Right atrium auricular region (tissue), 2 donors: ENCODE measurements around the gene PPM1H. TPM values are rescaled to one million over a fixed set of nuclear protein-coding genes. Genes with fewer than 3 reads are reported as not detected.

Experiments
- DNase-seq: peaks from one replicate; pipeline ENCODE4 v3.0.0-alpha.2; 2019; ENCODE audit warnings: low spot score
- H3K27ac ChIP-seq, 2 donors: fragments of 200-600 bp; sonication (generic); 1 replicate in 1 of 2; 2 replicates in 1 of 2; pipeline ENCODE4 v1.5.1; 2016 to 2019
- H3K27me3 ChIP-seq, 2 donors: fragments of 200-600 bp; sonication (generic); one replicate each; pipeline versions ENCODE4 v1.5.1 to v1.6.0; 2017 to 2019
- H3K36me3 ChIP-seq: fragments of 200-600 bp; sonication (generic); one replicate; pipeline ENCODE4 v1.5.1; 2016
- H3K4me1 ChIP-seq, 2 donors: fragments of 200-600 bp; sonication (generic); one replicate each; pipeline versions ENCODE4 v1.5.1 to v1.6.0; 2017 to 2019
- H3K4me3 ChIP-seq, 2 donors: fragments of 200-600 bp; sonication (generic); 1 replicate in 1 of 2; 2 replicates in 1 of 2; pipeline ENCODE4 v1.5.1; 2017 to 2019; ENCODE audit warnings: mild to moderate bottlenecking in 1 of 2, moderate library complexity in 1 of 2
- H3K9me3 ChIP-seq, 2 donors: fragments of 200-600 bp; sonication (generic); one replicate each; pipeline ENCODE4 v1.5.1; 2019
- CTCF ChIP-seq, 2 donors: fragments of 200-600 bp; sonication (generic); IDR thresholded peaks; one replicate each; pipeline ENCODE4 v1.5.1; 2019; ENCODE audit warnings: antibody characterized with exemption in 2 of 2
- total RNA-seq, 2 donors: library from RNA; depleted of rRNA; stranded (reverse); fragments of >200 nt; gene quantifications; one replicate each; pipeline ENCODE4 v1.1.0, GENCODE V29; 2016

Gene PPM1H
- total RNA-seq, 2 donors from 2014 or later = 3.1 to 5.0 TPM

- Histone ChIP-seq H3K27ac (peak overlapping the region; percentile 4 to 100), H3K36me3 (no peaks in the 10 kb centered on the region), H3K4me1 (peaks cover 0 to 19% of the 10 kb centered on the region in 2 donors), H3K27me3 (no peaks in the 10 kb centered on the region), H3K4me3 (peak overlapping the region; percentile 65 to 79), H3K9me3 (no peaks in the 10 kb centered on the region)
- DNase-seq = no peak
- no peak for TF ChIP-seq CTCF (IDR thresholded peaks at IDR 0.05)
These were observed 330.1 kb downstream of the PPM1H start for GRCh38 chr12:62604871-62605270.

GRCh38 chr12:62604373-62604772 is 330.6 kb downstream of the PPM1H start:
- Histone ChIP-seq H3K27ac (peak overlapping the region; percentile 4 to 100), H3K4me3 (peak overlapping the region; percentile 65 to 79), H3K36me3 (no peaks in the 10 kb centered on the region), H3K27me3 (no peaks in the 10 kb centered on the region), H3K4me1 (peaks cover 0 to 19% of the 10 kb centered on the region in 2 donors), H3K9me3 (no peaks in the 10 kb centered on the region)
- no peak for DNase-seq
- no peak for TF ChIP-seq CTCF (IDR thresholded peaks at IDR 0.05)

- no peak for DNase-seq
- H3K36me3 ChIP-seq = no peaks in the 10 kb centered on the region
- H3K4me3 ChIP-seq = peak overlapping the region; percentile 65 to 79
- H3K27me3 ChIP-seq = no peaks in the 10 kb centered on the region
- H3K27ac ChIP-seq = peak overlapping the region; percentile 100
- H3K9me3 ChIP-seq = no peaks in the 10 kb centered on the region
- peaks cover 0 to 19% of the 10 kb centered on the region in 2 donors for H3K4me1 ChIP-seq
- no peak for TF ChIP-seq CTCF (IDR thresholded peaks at IDR 0.05)
These were observed 331.2 kb downstream of the PPM1H start for GRCh38 chr12:62603811-62604098.

GRCh38 chr12:62603061-62603810 is 331.7 kb downstream of the PPM1H start:
- peaks cover 0 to 19% of the 10 kb centered on the region in 2 donors for H3K4me1 ChIP-seq
- no peaks in the 10 kb centered on the region for H3K27me3 ChIP-seq
- TF ChIP-seq CTCF (IDR thresholded peaks at IDR 0.05) = peak; percentile 16 to 74
- H3K27ac ChIP-seq = peak overlapping the region; percentile 100
- DNase-seq = peak; percentile 77
- peak overlapping the region; percentile 65 to 79 for H3K4me3 ChIP-seq
- no peaks in the 10 kb centered on the region for H3K9me3 ChIP-seq
- no peaks in the 10 kb centered on the region for H3K36me3 ChIP-seq

- no peak for TF ChIP-seq CTCF (IDR thresholded peaks at IDR 0.05)
- DNase-seq = peak; percentile 93
- Histone ChIP-seq H3K4me1 (peaks cover 0 to 19% of the 10 kb centered on the region in 2 donors), H3K4me3 (peak overlapping the region; percentile 65 to 79), H3K27ac (peak overlapping the region; percentile 100), H3K36me3 (no peaks in the 10 kb centered on the region), H3K27me3 (no peaks in the 10 kb centered on the region), H3K9me3 (no peaks in the 10 kb centered on the region)
These were observed 332.5 kb downstream of the PPM1H start for GRCh38 chr12:62602255-62603060.
